Activated naive CD8-positive, alpha-beta T cell treated with anti-CD3 and anti-CD28 coated beads, Interleukin-2, amount 50 U/mL, for 16 hours (primary cell): Measurements from ENCODE around the gene PARK7.

ENCODE experiments used
- DNase-seq: peaks from one replicate; pipeline ENCODE4 v3.0.0-alpha.2; 2020; ENCODE audit warnings: low read depth, low spot score

Gene PARK7

GRCh38 chr1:7983086-7983778 is 21.7 kb downstream of the PARK7 start:
- no peak for DNase-seq

- DNase-seq: no peak
These were observed 23.3 kb downstream of the PARK7 start for GRCh38 chr1:7984811-7985210.

- DNase-seq: no peak
These were observed 24.5 kb downstream of the PARK7 start for GRCh38 chr1:7985851-7986612.

GRCh38 chr1:7987528-7987927 is 26.0 kb downstream of the PARK7 start:
- no peak for DNase-seq

- DNase-seq: no peak
These were observed 27.1 kb downstream of the PARK7 start for GRCh38 chr1:7988576-7988975.

- DNase-seq: no peak
These were observed 28.4 kb downstream of the PARK7 start for GRCh38 chr1:7989762-7990428.

GRCh38 chr1:7991504-7992440 is 30.3 kb downstream of the PARK7 start:
- no peak for DNase-seq

GRCh38 chr1:7992885-7993284 is 31.4 kb downstream of the PARK7 start:
- DNase-seq: no peak

- DNase-seq: no peak
These were observed 32.3 kb downstream of the PARK7 start for GRCh38 chr1:7993593-7994479.

- no peak for DNase-seq
These were observed 33.3 kb downstream of the PARK7 start for GRCh38 chr1:7994827-7995226.

- DNase-seq: no peak
These were observed 33.9 kb downstream of the PARK7 start for GRCh38 chr1:7995437-7995836.

- no peak for DNase-seq
These were observed 40.9 kb downstream of the PARK7 start for GRCh38 chr1:8002329-8002910.

GRCh38 chr1:8002921-8003320 is 41.4 kb downstream of the PARK7 start:
- no peak for DNase-seq

- no peak for DNase-seq
These were observed 42.1 kb downstream of the PARK7 start for GRCh38 chr1:8003438-8004112.

- no peak for DNase-seq
These were observed 42.7 kb downstream of the PARK7 start for GRCh38 chr1:8004113-8004802.

GRCh38 chr1:8004803-8005573 is 43.5 kb downstream of the PARK7 start:
- no peak for DNase-seq

- no peak for DNase-seq
These were observed 44.8 kb downstream of the PARK7 start for GRCh38 chr1:8006037-8006963.
